NCI-H2029 treated with DMSO at 0.1 percent for 48 hours (cell line): ENCODE measurements around the gene FBXW12.

Experiments used
- DNase-seq: peaks from one replicate; lab custom pipeline; 2025; lab: John Stamatoyannopoulos, UW

Gene FBXW12

GRCh38 chr3:48423241-48423882, 51.3 kb downstream of the FBXW12 start:
- DNase-seq = no peak

GRCh38 chr3:48423883-48424695, 52.1 kb downstream of the FBXW12 start:
- DNase-seq = no peak

DNA sequence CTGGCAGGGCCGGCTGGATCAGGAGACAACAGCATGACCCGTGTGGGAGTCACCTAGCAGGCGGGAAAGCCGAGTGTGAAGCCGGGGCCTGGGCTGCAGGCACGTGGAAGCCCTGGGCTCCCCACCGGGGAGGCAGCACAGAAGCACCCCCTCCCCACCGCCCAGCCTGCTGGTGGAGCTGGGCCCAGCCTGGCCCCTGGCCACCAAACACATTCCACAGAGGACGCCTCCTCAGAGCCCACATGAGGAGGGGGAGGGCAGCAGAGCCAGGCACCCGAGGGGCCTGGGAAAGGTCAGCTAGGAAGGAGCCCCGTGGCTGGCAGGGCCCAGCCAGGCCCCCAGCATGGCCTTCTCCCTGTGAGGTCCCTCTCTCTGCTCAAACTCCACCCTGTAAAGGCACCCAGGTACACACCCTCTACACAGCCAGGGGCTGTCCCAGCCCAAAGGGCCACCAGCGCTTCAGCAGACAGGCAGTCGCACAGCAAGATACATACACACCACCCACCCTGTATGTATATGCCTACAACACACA, 53.3 kb downstream of the FBXW12 start:
- DNase-seq = no peak

DNA sequence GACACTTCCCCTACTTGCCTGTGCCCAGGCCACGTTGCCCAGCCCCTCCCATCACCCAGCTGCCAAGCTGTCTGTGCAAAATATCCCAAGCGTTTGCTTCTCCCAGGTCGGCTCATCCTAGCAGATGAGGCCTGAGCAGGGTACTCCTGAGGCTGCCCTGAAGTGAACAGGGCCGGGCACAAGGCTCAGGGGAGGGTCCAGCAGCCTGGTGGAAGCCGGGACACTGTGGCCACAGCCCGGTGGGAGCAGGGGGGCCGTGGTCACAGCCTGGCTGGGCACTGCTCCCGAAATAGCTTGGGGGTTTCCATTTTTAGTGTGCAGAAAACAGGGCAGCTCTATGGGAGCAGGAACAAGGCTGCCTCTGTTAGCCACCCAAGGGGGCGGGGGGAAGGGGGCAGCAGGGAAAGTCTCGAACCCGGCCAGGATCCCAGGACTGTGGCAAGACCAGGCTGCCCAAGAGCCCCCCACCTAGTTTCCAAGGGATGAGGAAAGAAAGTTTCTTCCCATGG, 54.4 kb downstream of the FBXW12 start:
- DNase-seq = no peak

GRCh38 chr3:48426944-48427629, 55.1 kb downstream of the FBXW12 start:
- DNase-seq = no peak

DNA sequence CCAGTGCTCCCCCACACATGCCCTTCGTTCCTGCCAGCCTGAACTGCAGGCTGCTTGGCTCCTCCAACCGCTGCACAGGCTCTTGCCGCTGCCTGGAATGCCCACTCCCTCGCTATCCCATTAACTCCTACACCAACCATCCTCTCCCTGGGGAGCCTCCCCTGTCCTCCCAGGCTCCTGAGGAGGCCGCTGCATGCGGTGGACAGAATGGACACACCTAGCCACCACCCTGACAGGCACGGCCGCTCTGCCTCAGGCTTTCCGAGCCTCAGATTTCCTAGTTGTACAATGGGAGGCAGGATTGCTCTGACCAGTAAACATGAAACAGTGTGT, 55.6 kb downstream of the FBXW12 start:
- DNase-seq = no peak

DNA sequence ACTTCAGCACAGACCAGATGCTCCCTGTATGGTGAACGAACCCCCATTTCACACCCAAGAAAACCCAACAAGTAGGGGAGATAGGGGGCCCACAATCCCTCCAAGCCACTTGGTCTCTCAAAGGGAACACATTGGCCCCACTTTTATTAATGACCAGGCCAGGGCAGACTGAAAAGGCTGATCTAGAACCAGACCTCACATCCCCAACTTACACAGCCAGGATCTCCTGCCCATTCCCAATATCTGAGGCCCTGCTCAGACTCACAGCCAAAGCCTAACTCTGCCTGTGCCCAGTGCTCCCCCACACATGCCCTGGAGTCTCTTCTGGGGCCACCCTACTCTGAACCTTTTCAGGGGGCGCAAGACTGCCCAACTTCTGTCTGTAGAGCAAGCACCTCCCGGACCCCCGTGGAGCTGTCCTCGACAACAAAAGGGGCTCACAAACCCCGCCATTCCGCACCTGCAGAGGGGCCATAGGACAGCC, 56.1 kb downstream of the FBXW12 start:
- DNase-seq = no peak

- DNase-seq = no peak
Observed at GRCh38 chr3:48428572-48429316, 56.7 kb downstream of the FBXW12 start.

DNA sequence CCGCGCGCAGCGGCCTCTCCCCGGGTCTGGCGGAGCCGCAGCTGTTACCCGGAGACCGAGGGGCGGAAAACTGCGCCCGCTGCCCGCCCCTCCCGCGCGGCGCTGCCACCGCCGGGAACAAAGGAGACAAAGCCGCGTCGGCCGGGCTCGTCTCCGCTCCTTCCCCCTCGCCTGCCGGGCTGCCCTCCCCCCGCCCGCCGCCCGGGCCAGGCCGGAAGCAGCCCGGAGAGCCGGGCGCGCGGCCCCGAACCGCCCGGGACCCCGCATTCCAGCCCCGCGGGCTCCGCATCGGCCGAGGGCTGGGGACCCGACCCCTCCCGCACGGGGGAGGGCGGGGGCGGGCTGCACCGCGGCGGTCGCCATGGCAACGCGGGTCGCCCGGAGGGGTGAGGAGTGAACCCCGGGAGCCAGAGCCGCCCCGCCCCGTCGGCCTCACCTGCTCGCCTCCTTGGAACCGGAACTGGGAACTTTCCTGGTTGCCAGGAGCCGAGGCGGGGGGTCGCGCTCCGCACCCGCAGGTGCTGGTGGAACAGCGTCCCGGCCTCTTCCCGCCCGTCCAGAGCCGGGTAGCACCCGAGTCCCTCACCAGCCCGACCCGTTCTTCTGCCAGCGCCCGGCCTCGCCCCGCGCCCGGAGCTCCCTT, 57.4 kb downstream of the FBXW12 start:
- DNase-seq = no peak

DNA sequence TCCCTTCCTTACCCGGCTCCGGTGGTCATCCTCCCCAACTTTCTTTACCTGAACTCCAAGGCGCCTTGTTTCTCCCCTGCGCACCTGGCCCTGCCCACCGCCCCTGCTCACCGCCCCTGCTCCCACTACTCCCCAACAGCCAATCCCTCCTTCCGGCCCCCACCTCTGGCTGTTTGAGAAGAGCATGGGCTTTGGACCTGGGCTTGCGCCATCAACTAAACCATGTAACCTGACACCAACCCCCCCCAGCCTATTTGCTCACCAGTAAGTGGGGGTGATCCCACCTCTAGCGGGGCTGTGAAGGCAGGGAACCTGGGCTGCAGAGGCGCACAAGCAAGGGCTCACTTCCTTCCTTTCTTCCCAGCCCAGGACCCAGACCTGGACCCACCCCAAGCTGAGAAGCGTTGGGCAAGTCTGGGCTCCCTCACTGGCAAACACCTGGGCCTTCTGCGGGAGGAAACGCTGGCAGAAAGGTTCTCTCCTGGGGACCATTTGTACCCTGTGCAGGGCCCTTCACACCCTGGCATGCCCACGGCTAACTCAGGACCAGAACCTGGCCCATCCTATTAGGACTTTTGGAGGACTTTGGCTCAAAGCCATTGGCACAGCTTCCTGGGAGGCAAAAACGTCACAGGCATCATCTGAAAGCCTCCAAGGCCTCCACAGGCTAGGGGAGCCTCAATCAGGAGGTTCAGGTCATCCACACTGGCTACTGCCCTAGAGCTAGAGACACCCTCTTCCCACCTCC, 58.1 kb downstream of the FBXW12 start, which contains the start of gene PLXNB1:
PLXNB1 (minus strand) TSS at position 127 of the 748 bp plus-strand sequence. CDS start 5,475 bp downstream, outside the sequence.
- DNase-seq = peak; percentile 49

- DNase-seq = no peak
Observed at GRCh38 chr3:48430708-48431101, 58.7 kb downstream of the FBXW12 start.

GRCh38 chr3:48431224-48432029, 59.4 kb downstream of the FBXW12 start:
- DNase-seq = no peak

DNA sequence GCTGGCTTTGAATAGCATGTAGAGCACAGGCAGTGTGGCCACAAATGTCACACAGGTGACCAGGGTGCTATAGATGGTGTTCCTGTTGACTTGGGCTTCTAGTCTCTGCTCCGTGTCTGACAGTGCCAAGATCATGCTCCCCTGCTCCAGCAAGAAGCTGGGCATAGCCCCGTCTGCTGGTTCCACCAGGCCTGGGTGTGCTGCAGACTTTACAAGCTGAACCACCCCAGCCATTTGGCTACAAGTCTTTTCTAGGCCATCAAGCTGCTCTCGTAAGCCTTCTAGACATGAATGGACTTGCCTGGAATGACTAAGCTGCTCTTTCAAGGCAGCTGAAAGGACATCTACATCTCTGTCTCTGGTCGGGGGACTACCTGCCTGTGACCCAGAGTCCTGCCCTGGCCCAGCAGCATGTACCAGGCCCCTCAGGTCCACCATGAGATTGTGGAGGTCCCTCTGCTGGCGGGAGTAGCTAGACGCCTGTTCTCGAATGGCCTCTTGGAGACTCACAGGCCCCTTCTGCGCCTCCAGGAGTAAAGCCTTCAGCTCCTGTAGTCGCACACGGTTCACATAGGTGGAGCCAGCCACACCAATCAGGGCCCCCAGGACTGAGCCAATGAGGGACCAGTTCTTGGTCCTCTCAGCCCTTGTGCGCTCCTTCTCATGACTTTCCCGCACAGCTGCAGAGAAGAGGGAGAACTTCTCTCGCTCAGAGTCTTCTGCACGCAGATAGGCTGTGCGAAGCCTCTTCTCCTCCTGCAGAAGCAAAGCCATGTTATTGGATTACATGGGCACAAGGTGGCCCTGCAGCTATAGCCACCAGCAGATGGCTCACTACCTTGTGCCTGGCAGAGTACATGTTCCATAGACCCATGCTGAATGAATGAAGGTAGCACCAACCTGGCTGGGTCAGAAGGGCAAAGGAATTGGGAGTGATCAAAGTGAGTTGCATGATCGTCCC, 60.7 kb downstream of the FBXW12 start:
- DNase-seq = no peak

DNA sequence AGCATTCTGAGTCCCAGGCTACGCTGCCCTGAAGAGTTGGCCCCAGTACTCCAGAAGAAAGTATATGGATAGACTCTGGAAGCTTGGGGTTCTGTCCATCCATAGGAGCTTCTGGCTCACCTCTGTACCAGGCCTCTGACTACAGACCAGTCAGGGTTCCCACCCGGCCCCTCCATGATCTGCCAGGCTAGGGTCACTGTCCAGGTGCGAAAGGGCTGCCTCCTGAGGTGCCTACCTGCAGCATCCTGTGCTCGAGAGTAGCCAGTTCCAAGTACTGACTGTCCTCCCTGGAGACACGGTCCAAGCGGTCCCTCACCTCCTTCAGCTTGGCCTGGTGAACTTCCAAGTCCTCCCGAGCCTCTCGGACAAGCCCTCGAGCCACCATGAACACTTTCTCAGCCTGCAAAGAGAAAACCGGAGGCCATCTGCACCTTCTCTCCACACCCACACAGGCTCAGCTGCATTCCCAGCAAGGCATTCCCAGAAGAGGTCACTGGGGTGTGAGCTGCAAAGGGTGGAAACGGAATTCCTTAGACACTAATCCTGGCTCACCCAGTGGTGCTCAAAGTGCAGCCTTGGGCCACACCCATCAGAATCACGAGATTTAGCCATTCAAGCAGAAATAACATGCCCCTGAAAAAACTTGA, 61.6 kb downstream of the FBXW12 start:
- no peak for DNase-seq

DNA sequence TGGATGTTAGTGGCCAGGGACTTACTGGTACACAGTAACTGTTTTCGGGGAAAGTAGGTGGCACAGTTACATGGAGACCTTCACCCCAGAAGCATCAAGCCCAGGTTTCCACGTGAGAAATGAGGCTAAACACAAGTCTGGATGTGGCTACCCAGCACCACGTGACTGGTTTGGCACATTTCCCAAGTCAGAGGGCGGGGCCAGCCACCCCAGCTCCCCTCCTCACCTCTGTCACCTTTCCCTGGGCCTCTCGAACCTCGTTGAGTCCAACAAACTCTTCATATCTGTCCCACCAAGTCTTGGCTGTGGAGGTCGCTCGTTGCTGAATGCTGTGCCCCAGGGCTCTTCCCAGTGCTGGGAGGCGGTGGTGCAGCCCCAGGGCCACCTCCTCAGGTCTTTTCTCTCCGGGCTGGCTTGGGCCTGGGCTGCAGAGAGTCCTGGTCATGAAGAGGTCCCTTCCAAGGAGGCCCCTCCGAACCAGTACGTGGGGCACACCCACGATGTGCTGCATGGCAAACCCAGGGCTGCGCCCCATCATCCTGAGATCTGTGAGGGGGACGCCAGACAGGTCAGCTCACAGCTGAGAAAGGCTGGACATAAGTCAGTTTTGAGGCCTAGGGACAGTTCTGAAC, 62.7 kb downstream of the FBXW12 start:
- DNase-seq = no peak

DNA sequence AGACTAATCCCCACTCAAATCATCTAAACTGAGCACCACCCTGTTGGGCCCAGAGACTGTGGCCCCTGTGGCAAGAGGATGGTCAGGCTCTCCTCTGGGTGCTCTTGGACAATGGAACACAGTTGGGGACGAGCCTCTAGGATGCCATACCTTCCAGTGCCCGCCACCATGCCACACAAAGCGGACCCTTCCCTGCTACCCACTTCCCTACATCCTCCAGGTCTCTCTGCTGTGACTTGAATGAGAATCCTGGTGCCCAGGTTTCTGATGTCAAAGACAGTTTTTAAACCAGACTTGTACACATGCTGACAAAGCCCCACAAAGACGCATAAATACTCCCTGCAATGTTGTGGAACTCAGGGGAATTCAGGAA, 63.2 kb downstream of the FBXW12 start:
- no peak for DNase-seq

DNA sequence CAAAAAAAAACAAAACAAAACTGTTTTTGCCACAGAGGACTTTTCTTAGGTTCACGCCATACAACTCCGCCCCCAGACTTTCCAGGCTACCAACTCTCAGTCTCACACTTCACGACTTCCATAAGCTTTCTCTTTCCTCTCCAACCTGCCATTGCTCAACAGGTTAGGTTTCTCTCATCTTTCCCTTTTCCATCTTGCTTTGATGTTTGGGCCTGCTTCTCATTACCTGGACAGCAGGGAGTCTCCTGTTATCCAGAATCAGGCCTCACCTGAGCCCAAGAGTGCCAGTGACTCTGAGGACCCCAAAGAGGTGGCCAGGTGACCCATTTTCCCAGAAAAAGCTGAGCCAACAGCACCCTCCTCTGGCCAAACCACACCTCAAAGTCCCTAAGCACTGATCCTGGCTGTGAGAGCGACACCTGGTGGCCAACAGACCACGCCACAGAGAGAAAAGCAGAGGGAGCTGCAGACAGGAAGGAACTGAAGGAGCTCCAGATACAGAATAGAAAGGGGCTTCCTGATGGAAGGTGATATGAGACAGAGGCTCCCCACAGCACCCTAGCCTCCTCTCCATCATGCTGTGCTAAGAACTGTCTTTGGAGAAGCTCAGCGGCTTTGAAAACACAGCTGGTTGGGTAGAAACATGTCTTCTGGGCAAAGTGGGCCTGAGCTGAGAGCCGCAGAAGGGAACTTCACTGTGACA, 63.9 kb downstream of the FBXW12 start:
- DNase-seq = peak; percentile 33
